ENCODE measurements around the gene ARG1. TPM values are rescaled to one million over a fixed set of nuclear protein-coding genes. Genes with fewer than 3 reads are reported as not detected.

The ARG1 gene
- total RNA-seq, 1 donor from 2014 or later: not detected

DNA sequence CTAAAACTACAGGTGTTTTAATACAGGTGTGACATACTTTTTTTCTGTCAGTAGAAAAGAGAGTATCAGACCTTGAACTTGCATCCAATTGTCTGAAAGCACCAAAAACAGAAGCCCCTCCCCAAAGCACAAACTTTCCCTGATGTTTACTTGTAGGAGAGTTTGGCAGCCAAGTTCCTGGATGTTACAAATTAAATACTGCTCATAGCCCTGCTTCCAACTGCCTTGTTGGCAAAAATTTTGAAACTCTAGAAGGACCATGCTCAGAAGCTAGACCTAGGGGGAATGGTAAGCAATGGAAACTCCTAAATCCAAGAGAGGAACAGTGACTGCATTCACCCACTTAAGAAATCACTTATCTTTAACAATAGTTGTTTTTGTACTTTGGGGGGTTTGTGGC lies 17.0 kb upstream of the ARG1 start:
- no peak for DNase-seq (ENCODE audit: low spot score in 2 of 2)
- Histone ChIP-seq H3K9me3 (no peaks in the 10 kb centered on the region), H3K4me1 (no peaks in the 10 kb centered on the region), H3K4me3 (no peak overlapping the region), H3K27me3 (no peaks in the 10 kb centered on the region), H3K36me3 (no peaks in the 10 kb centered on the region), H3K27ac (no peak overlapping the region)
- TF ChIP-seq, protein P1, sequence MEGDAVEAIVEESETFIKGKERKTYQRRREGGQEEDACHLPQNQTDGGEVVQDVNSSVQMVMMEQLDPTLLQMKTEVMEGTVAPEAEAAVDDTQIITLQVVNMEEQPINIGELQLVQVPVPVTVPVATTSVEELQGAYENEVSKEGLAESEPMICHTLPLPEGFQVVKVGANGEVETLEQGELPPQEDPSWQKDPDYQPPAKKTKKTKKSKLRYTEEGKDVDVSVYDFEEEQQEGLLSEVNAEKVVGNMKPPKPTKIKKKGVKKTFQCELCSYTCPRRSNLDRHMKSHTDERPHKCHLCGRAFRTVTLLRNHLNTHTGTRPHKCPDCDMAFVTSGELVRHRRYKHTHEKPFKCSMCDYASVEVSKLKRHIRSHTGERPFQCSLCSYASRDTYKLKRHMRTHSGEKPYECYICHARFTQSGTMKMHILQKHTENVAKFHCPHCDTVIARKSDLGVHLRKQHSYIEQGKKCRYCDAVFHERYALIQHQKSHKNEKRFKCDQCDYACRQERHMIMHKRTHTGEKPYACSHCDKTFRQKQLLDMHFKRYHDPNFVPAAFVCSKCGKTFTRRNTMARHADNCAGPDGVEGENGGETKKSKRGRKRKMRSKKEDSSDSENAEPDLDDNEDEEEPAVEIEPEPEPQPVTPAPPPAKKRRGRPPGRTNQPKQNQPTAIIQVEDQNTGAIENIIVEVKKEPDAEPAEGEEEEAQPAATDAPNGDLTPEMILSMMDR (IDR thresholded peaks at IDR 0.05): no peak
- intact Hi-C loops (cut with DNase I): no loop called here

DNA sequence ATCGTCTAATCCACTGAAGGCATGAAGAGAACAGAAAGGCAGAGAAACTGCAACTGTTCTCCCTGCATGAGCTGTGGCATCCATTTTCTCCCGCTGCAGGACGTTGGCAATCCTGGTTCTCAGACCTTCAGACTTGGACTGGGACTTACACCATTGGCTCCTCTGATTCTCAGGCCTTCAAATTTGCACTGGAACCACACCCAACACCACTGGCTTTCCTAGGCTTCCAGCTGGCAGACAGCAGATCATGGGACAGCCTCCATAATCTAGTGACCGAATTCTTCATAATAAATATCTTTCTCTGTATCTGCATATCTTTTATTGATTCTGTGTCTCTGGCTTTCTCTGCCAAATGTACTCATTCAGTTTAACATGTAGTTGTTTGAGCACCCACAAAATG lies 14.1 kb upstream of the ARG1 start:
- H3K27me3 ChIP-seq: no peaks in the 10 kb centered on the region
- H3K36me3 ChIP-seq: no peaks in the 10 kb centered on the region
- no peaks in the 10 kb centered on the region for H3K4me1 ChIP-seq
- intact Hi-C loops (cut with DNase I): no loop called here
- DNase-seq (ENCODE audit: low spot score in 2 of 2): no peak
- no peak overlapping the region for H3K4me3 ChIP-seq
- TF ChIP-seq, protein P1 (IDR thresholded peaks at IDR 0.05): no peak
- H3K9me3 ChIP-seq: no peaks in the 10 kb centered on the region
- no peak overlapping the region for H3K27ac ChIP-seq

DNA sequence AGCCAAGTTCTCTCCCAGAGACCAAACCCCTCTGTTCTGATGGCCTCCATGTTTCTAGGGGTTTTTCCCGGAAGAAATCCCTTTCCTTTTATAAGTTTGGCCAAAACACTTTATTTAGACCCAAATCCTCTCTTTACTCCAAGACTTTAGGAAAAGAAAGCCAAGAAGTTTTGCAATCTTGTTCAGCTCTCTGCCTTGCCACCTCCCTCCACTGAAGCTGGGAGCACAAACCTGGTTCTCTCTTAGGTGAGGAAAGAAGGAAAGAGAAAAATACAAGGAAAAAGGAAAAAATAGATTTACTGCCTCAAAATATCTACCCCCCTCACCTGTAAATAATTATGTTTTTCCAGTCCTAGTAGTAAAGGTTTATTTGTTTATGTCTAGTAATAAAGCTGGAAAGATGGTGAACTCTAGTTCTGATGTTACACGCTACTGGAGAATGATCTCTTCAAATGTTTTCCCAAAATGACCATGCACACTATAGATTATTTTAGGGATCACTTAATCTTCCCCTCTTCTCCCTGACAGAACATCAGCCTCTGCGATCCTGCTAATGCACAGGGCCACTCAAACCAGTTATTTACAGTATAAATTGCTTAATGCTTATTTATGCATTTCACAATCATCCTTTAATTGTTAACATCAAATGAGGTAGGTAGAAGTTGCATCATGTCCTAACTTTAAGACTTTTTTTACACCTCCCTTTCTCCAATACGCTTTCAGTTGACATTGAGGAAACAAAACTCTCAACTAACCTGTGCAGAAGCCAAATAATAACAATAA lies 10.9 kb upstream of the ARG1 start:
- DNase-seq (ENCODE audit: low spot score in 2 of 2): no peak
- no peak overlapping the region for H3K4me3 ChIP-seq
- no peak overlapping the region for H3K27ac ChIP-seq
- TF ChIP-seq, protein P1 (IDR thresholded peaks at IDR 0.05): no peak
- no peaks in the 10 kb centered on the region for H3K27me3 ChIP-seq
- no peaks in the 10 kb centered on the region for H3K4me1 ChIP-seq
- no peaks in the 10 kb centered on the region for H3K9me3 ChIP-seq
- intact Hi-C loops (cut with DNase I): no loop called here
- H3K36me3 ChIP-seq: no peaks in the 10 kb centered on the region

DNA sequence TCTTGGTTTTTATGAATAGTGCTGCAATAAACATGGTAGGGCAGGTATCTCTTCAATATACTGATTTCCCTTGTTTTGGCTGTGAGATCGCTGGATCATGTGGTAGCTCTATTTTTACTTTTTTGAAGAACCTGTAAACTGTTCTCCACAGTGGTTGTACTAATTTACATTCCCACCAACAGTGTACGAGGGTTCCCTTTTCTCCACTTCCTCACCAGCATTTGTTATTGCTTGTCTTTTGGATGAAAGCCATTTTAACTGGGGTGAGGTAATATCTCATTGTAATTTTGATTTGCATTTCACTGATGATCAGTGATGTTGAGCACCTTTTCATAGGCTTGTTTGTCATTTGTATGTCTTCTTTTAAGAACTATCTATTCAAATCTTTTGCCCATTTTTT lies 8.0 kb upstream of the ARG1 start:
- H3K4me1 ChIP-seq: no peaks in the 10 kb centered on the region
- no peak overlapping the region for H3K4me3 ChIP-seq
- no peaks in the 10 kb centered on the region for H3K36me3 ChIP-seq
- no peak overlapping the region for H3K27ac ChIP-seq
- no peaks in the 10 kb centered on the region for H3K27me3 ChIP-seq
- TF ChIP-seq, protein P1 (IDR thresholded peaks at IDR 0.05): no peak
- intact Hi-C loops (cut with DNase I): no loop called here
- no peaks in the 10 kb centered on the region for H3K9me3 ChIP-seq
- no peak for DNase-seq (ENCODE audit: low spot score in 2 of 2)

DNA sequence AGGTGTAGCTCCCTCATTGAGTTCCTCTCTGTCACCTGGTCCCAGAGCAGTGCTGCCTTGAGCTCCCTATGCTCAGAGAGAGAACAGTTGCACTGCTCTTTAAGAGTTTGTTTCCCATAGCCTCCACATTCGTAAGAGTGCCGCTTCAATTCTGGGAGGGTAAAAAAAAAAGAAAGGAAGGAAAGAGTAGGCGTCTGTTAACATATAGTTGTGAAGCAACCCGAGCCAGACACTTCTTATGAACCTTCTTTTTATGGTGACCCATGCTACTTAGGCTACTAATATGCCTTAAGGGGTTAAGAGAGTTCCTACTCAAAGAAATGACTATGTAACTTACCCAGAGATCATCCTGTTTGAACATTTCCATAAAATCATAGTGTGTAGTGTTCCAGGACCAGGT lies 4.3 kb upstream of the ARG1 start:
- H3K27me3 ChIP-seq: no peaks in the 10 kb centered on the region
- no peaks in the 10 kb centered on the region for H3K4me1 ChIP-seq
- no peaks in the 10 kb centered on the region for H3K36me3 ChIP-seq
- H3K9me3 ChIP-seq: no peaks in the 10 kb centered on the region
- intact Hi-C loops (cut with DNase I): no loop called here
- H3K4me3 ChIP-seq: no peak overlapping the region
- DNase-seq (ENCODE audit: low spot score in 2 of 2): no peak
- TF ChIP-seq, protein P1 (IDR thresholded peaks at IDR 0.05): no peak
- H3K27ac ChIP-seq: no peak overlapping the region
